Mammary epithelial cell (primary cell): ENCODE data around the gene PTRH2.

ENCODE experiments used
- CTCF ChIP-seq, 2 donors: IDR thresholded peaks in 1 of 2; conservative IDR thresholded peaks in 1 of 2; 2 replicates each; pipeline ENCODE4 v1.5.1; 2011 to 2012; ENCODE audit warnings: inconsistent platforms in 2 of 2, low read length in 2 of 2, mild to moderate bottlenecking in 2 of 2, control low read depth in 1 of 2, low read depth in 1 of 2; ENCODE audit not compliant: insufficient read depth in 1 of 2; ENCODE audit errors: extremely low read depth in 1 of 2
- EZH2 ChIP-seq: IDR thresholded peaks from 2 replicates; pipeline ENCODE4 v1.6.1; 2012; ENCODE audit warnings: low read length, inconsistent platforms, borderline replicate concordance

GRCh38 chr17:59669944-59670343, 37.3 kb downstream of the PTRH2 start:
- no peak for TF ChIP-seq CTCF (conservative IDR thresholded peaks at IDR 0.05 in 1 of 2, IDR thresholded peaks at IDR 0.05 in 1 of 2; ENCODE audit: extremely low read depth in 1 of 2, insufficient read depth in 1 of 2, low read depth in 1 of 2, low read length in 2 of 2)
- no peak for TF ChIP-seq EZH2
